ENCODE measurements around the gene CAMK1D. TPM values are rescaled to one million over a fixed set of nuclear protein-coding genes. Genes with fewer than 3 reads are reported as not detected.

The CAMK1D gene
- total and polyA plus RNA-seq, 10 of the 15 experiments (the other 5 are each of a cell fraction or from before 2014, with no cell fraction given): 2.1 to 35.5 (median 14.7) TPM

- DNase-seq (ENCODE audit: low read depth, low spot score) (no peak), ATAC-seq (no peak), FAIRE-seq (no peak)
- intact Hi-C loops (cut with micrococcal nuclease; ENCODE audit: unreplicated experiment): no loop called here
- H4K20me1 ChIP-seq (ENCODE audit: control insufficient read depth, insufficient read depth): no peaks in the 10 kb centered on the region
- H3K4me1 ChIP-seq (ENCODE audit: control insufficient read depth, insufficient read depth, low read length): peaks cover 19% of the 10 kb centered on the region
- no peaks in the 10 kb centered on the region for H3K27me3 ChIP-seq (replicated peaks in 1 of 2; ENCODE audit: control insufficient read depth in 2 of 2, insufficient read depth in 2 of 2, low read length in 1 of 2)
- peaks cover 5% of the 10 kb centered on the region for H3K79me2 ChIP-seq (ENCODE audit: control insufficient read depth, insufficient read depth, low read length)
- H2AFZ ChIP-seq (ENCODE audit: control insufficient read depth, low read depth, low read length): no peak overlapping the region
- WGBS (ENCODE audit: insufficient coverage, insufficient replicate concordance, low lambda C conversion rate, missing lambda C conversion rate): 81% methylated on average over 7 of the region's 7 CpGs
- no peak overlapping the region for H3K9ac ChIP-seq (ENCODE audit: control insufficient read depth, insufficient read depth, low read length)
- ChIA-PET CTCF (interaction anchor here (1.0 to 1.4 kb wide), 2 partner anchors 10 to 236 kb away, joined by 3 to 5 read pairs; no protein-coding TSS in a partner anchor), POLR2A (interaction anchor here (0.9 to 1.4 kb wide), 2 partner anchors 13 to 29 kb away, joined by 3 to 6 read pairs; no protein-coding TSS in a partner anchor), RAD21 (ENCODE audit: unreplicated experiment) (no interaction called here), SMC1A (ENCODE audit: uncharacterized antibody, unreplicated experiment) (interaction anchor here (0.9 to 1.3 kb wide), 2 partner anchors 13 to 28 kb away, joined by 3 to 4 read pairs; no protein-coding TSS in a partner anchor)
- H3K9me3 ChIP-seq (replicated peaks; ENCODE audit: control insufficient read depth, insufficient read depth, low read length): no peaks in the 10 kb centered on the region; the same call in 2 of the 3 replicates
- no peaks in the 10 kb centered on the region for H3K36me3 ChIP-seq (ENCODE audit: control insufficient read depth in 2 of 2, insufficient read depth in 2 of 2, low read length in 1 of 2)
- H3K27ac ChIP-seq (ENCODE audit: control insufficient read depth, insufficient read depth): no peak overlapping the region
- no TSS peak for BruUV-seq (replicated peaks)
- in situ Hi-C loops (cut with MboI): no loop called here
- H3K4me2 ChIP-seq (ENCODE audit: control insufficient read depth, insufficient read depth): no peak overlapping the region
- H3K4me3 ChIP-seq: no peak overlapping the region
- TF ChIP-seq NR2C1 (IDR thresholded peaks at IDR 0.05): no peak
- no peak for TF ChIP-seq RAD21 (IDR thresholded peaks at IDR 0.05; ENCODE audit: insufficient read depth, low read depth, low read length)
- no peak for TF ChIP-seq NRF1 (conservative IDR thresholded peaks at IDR 0.05; ENCODE audit: low read depth, low read length)
- TF ChIP-seq REST (IDR thresholded peaks at IDR 0.05; ENCODE audit: low read depth, low read length): no peak
- TF ChIP-seq IKZF1 (conservative IDR thresholded peaks at IDR 0.05): no peak
- no peak for TF ChIP-seq E2F4 (IDR thresholded peaks at IDR 0.05; ENCODE audit: low read depth, low read length)
- TF ChIP-seq MEF2A (IDR thresholded peaks at IDR 0.05; ENCODE audit: insufficient read depth, low read depth, low read length): no peak
- TF ChIP-seq NFXL1 (IDR thresholded peaks at IDR 0.05; ENCODE audit: borderline replicate concordance): no peak
- TF ChIP-seq MXI1 (IDR thresholded peaks at IDR 0.05; ENCODE audit: low read depth, low read length): no peak
- no peak for TF ChIP-seq PKNOX1 (IDR thresholded peaks at IDR 0.05)
- no peak for TF ChIP-seq ZNF217 (IDR thresholded peaks at IDR 0.05)
- TF ChIP-seq GATAD2B (conservative IDR thresholded peaks at IDR 0.05; ENCODE audit: low read depth): no peak
- no peak for TF ChIP-seq USF2 (IDR thresholded peaks at IDR 0.05; ENCODE audit: borderline replicate concordance, low read depth, low read length)
- no peak for TF ChIP-seq SRF (IDR thresholded peaks at IDR 0.05; ENCODE audit: low read depth in 2 of 2, low read length in 2 of 2)
- TF ChIP-seq SREBF2 (IDR thresholded peaks at IDR 0.05; ENCODE audit: low read length): no peak
- TF ChIP-seq YBX1 (IDR thresholded peaks at IDR 0.05): no peak
- TF ChIP-seq POLR2AphosphoS5 (IDR thresholded peaks at IDR 0.05; ENCODE audit: low read length): no peak
Observed at GRCh38 chr10:12420530-12421120, 71.3 kb downstream of the CAMK1D start.

Data from GM12878 (cell line).